H1 (cell line): ENCODE measurements around the gene FBXW2. TPM values are rescaled to one million over a fixed set of nuclear protein-coding genes. Genes with fewer than 3 reads are reported as not detected.

ENCODE experiments used
- CTCF ChIA-PET: fragments of 300-600 bp; sonication (Branson Sonifier 250); formaldehyde crosslinking; loops from one replicate; lab custom pipeline; 2021; ENCODE audit not compliant: partially characterized antibody; lab: Charles Lee
- POLR2A ChIA-PET: fragments of 300-600 bp; sonication (Branson Sonifier 250); formaldehyde crosslinking; loops from one replicate; lab custom pipeline; 2021; ENCODE audit warnings: inconsistent platforms; ENCODE audit not compliant: partially characterized antibody; lab: Charles Lee
- DNase-seq, 2 experiments: peaks; one replicate each; pipeline versions ENCODE4 v3.0.0 to v3.0.0-alpha.2; 2010 to 2022; ENCODE audit warnings: low spot score in 2 of 2, low read depth in 1 of 2, mixed read lengths in 1 of 2
- FAIRE-seq: peaks from 2 replicates; lab custom pipeline; 2011; peaks lifted over from hg19 to GRCh38; lab: Jason Lieb, UNC
- H2AFZ ChIP-seq: 2 replicates; pipeline ENCODE4 v1.8.1; 2012; ENCODE audit warnings: low read length, inconsistent platforms
- H2AK5ac ChIP-seq: 2 replicates; pipeline ENCODE4 v1.6.1; 2013; ENCODE audit warnings: low read depth, low read length
- H2BK120ac ChIP-seq: replicated peaks from 2 replicates; pipeline ENCODE3; 2013; ENCODE audit warnings: low read depth, low read length, inconsistent platforms
- H2BK12ac ChIP-seq: 2 replicates; pipeline ENCODE4 v1.6.1; 2013; ENCODE audit warnings: low read depth, low read length
- H2BK15ac ChIP-seq: 2 replicates; pipeline ENCODE4 v1.6.1; 2013; ENCODE audit warnings: low read length
- H2BK20ac ChIP-seq: 2 replicates; pipeline ENCODE4 v1.6.1; 2013; ENCODE audit warnings: low read length
- H2BK5ac ChIP-seq: 2 replicates; pipeline ENCODE4 v1.6.1; 2013; ENCODE audit warnings: low read depth, low read length
- H3K14ac ChIP-seq: 2 replicates; pipeline ENCODE4 v1.6.1; 2013; ENCODE audit warnings: inconsistent platforms; ENCODE audit not compliant: insufficient read length
- H3K18ac ChIP-seq: 2 replicates; pipeline ENCODE4 v1.6.1; 2013; ENCODE audit warnings: low read length; ENCODE audit errors: extremely low read depth
- H3K23ac ChIP-seq: 2 replicates; pipeline ENCODE4 v1.6.1; 2013; ENCODE audit warnings: inconsistent platforms; ENCODE audit not compliant: insufficient read length
- H3K23me2 ChIP-seq: 2 replicates; pipeline ENCODE4 v1.6.1; 2013; ENCODE audit warnings: low read depth, low read length
- H3K27ac ChIP-seq: 2 replicates; pipeline ENCODE4 v1.6.1; 2011; ENCODE audit warnings: low read depth, low read length, inconsistent platforms
- H3K27me3 ChIP-seq, 4 experiments: replicated peaks in 1 of 4; 1 replicate in 1 of 4; 2 replicates in 3 of 4; pipeline versions ENCODE4 v1.6.1 to v1.8.1; 2011 to 2013; ENCODE audit warnings: low read length in 3 of 4, mild to moderate bottlenecking in 3 of 4, inconsistent platforms in 2 of 4, mixed read lengths in 2 of 4, moderate library complexity in 1 of 4; ENCODE audit not compliant: control insufficient read depth in 3 of 4, insufficient read depth in 3 of 4; ENCODE audit errors: extremely low read depth in 1 of 4
- H3K36me3 ChIP-seq, 4 experiments: 2 replicates each; pipeline versions ENCODE4 v1.6.1 to v1.8.1; 2011 to 2013; ENCODE audit warnings: mild to moderate bottlenecking in 4 of 4, low read length in 3 of 4, moderate library complexity in 2 of 4, control low read depth in 1 of 4, inconsistent platforms in 1 of 4; ENCODE audit not compliant: insufficient read depth in 4 of 4, control insufficient read depth in 2 of 4
- H3K4ac ChIP-seq: replicated peaks from 2 replicates; pipeline ENCODE3; 2013; ENCODE audit warnings: low read length, low read depth, mixed read lengths, inconsistent platforms; ENCODE audit not compliant: insufficient read length
- H3K4me1 ChIP-seq, 4 experiments: replicated peaks in 1 of 4; 1 replicate in 1 of 4; 2 replicates in 3 of 4; pipeline versions ENCODE4 v1.6.1 to v1.8.1; 2011 to 2013; ENCODE audit warnings: low read length in 3 of 4, inconsistent platforms in 2 of 4, mixed read lengths in 1 of 4; ENCODE audit not compliant: insufficient read depth in 4 of 4, control insufficient read depth in 3 of 4
- H3K4me2 ChIP-seq, 2 experiments: 2 replicates each; pipeline versions ENCODE4 v1.6.1 to v1.8.1; 2011 to 2013; ENCODE audit warnings: low read depth in 2 of 2, low read length in 2 of 2, control low read depth in 1 of 2, inconsistent platforms in 1 of 2, mild to moderate bottlenecking in 1 of 2; ENCODE audit not compliant: insufficient read depth in 1 of 2
- H3K4me3 ChIP-seq, 4 experiments: fragments of 200-600, 300-600 bp in 1 of 4; sonication (generic), shearing (Covaris generic), sonication (Bioruptor Twin) in 1 of 4; 2 replicates each; pipeline versions ENCODE4 v1.5.1 to v1.8.1; 2011 to 2016; ENCODE audit warnings: low read length in 4 of 4, low read depth in 3 of 4, control low read depth in 2 of 4, inconsistent platforms in 2 of 4, mild to moderate bottlenecking in 2 of 4, mixed read lengths in 1 of 4, moderate library complexity in 1 of 4; ENCODE audit not compliant: insufficient read depth in 2 of 4; ENCODE audit errors: extremely low read depth in 1 of 4
- H3K56ac ChIP-seq: replicated peaks from 2 replicates; pipeline ENCODE3; 2013; ENCODE audit warnings: low read depth, mild to moderate bottlenecking, mixed read lengths, low read length, inconsistent platforms; ENCODE audit not compliant: insufficient read length
- H3K79me1 ChIP-seq: 2 replicates; pipeline ENCODE4 v1.6.1; 2013; ENCODE audit warnings: low read depth, low read length, control low read depth
- H3K79me2 ChIP-seq, 2 experiments: 2 replicates each; pipeline versions ENCODE4 v1.6.1 to v1.8.1; 2012 to 2013; ENCODE audit warnings: low read length in 2 of 2, mild to moderate bottlenecking in 2 of 2, inconsistent platforms in 1 of 2; ENCODE audit not compliant: insufficient read depth in 2 of 2, control insufficient read depth in 1 of 2
- H3K9ac ChIP-seq, 4 experiments: replicated peaks in 1 of 4; 1 replicate in 1 of 4; 2 replicates in 3 of 4; pipeline versions ENCODE4 v1.6.1 to v1.8.1; 2011 to 2013; ENCODE audit warnings: low read depth in 3 of 4, low read length in 3 of 4, control low read depth in 2 of 4, mild to moderate bottlenecking in 2 of 4, moderate library complexity in 2 of 4, inconsistent platforms in 1 of 4; ENCODE audit errors: extremely low read depth in 1 of 4
- H3K9me3 ChIP-seq, 2 experiments: 2 replicates each; pipeline versions ENCODE4 v1.6.1 to v1.8.1; 2012 to 2013; ENCODE audit warnings: mild to moderate bottlenecking in 2 of 2, moderate library complexity in 2 of 2, control low read depth in 1 of 2, inconsistent platforms in 1 of 2, low read depth in 1 of 2, low read length in 1 of 2, mixed read lengths in 1 of 2; ENCODE audit not compliant: insufficient read depth in 2 of 2
- H4K20me1 ChIP-seq, 2 experiments: replicated peaks in 1 of 2; 2 replicates each; pipeline versions ENCODE3 to v1.8.1; 2011 to 2013; ENCODE audit warnings: inconsistent platforms in 2 of 2, low read length in 2 of 2, mild to moderate bottlenecking in 1 of 2; ENCODE audit not compliant: insufficient read depth in 2 of 2, control insufficient read depth in 1 of 2
- H4K5ac ChIP-seq: 2 replicates; pipeline ENCODE4 v1.6.1; 2013; ENCODE audit warnings: low read length, low read depth, mixed read lengths, inconsistent platforms; ENCODE audit not compliant: insufficient read length
- H4K8ac ChIP-seq: 2 replicates; pipeline ENCODE4 v1.8.0; 2013; ENCODE audit warnings: mild to moderate bottlenecking, moderate library complexity, low read length, inconsistent platforms; ENCODE audit not compliant: insufficient read depth; ENCODE audit errors: extremely low read depth
- H4K91ac ChIP-seq: replicated peaks from 2 replicates; pipeline ENCODE3; 2013; ENCODE audit warnings: low read length, mixed read lengths, inconsistent platforms; ENCODE audit not compliant: insufficient read length
- ASH2L ChIP-seq: fragments of 200-600, 300-600 bp; sonication (generic); IDR thresholded peaks from one replicate; pipeline ENCODE4 v1.7.1; 2017; ENCODE audit warnings: low read length
- ATF3 ChIP-seq: IDR thresholded peaks from 2 replicates; pipeline ENCODE4 v1.6.1; 2011; ENCODE audit warnings: low read depth, mild to moderate bottlenecking, low read length; ENCODE audit not compliant: insufficient read depth
- BRCA1 ChIP-seq: IDR thresholded peaks from 2 replicates; pipeline ENCODE4 v1.6.1; 2012; ENCODE audit warnings: low read depth, low read length, improper control_type of control experiment
- CBX8 ChIP-seq: fragments of 300-800, 300-1000 bp; sonication (generic); IDR thresholded peaks from 2 replicates; pipeline ENCODE4 v1.7.1; 2016; ENCODE audit warnings: low read depth, low read length, borderline replicate concordance
- EZH2 ChIP-seq: fragments of 200-600 bp; sonication (generic); IDR thresholded peaks from 2 replicates; pipeline ENCODE4 v1.7.1; 2012; ENCODE audit warnings: low read depth, mild to moderate bottlenecking, moderate library complexity, low read length, inconsistent platforms; ENCODE audit not compliant: severe bottlenecking
- KDM4A ChIP-seq: IDR thresholded peaks from one replicate; pipeline ENCODE4 v1.7.1; 2012; ENCODE audit warnings: low read depth, mild to moderate bottlenecking, moderate library complexity, low read length, inconsistent platforms; ENCODE audit not compliant: severe bottlenecking
- MAX ChIP-seq: IDR thresholded peaks from 2 replicates; pipeline ENCODE4 v1.6.1; 2012; ENCODE audit warnings: inconsistent platforms
- NRF1 ChIP-seq: IDR thresholded peaks from 2 replicates; pipeline ENCODE4 v1.6.1; 2011; ENCODE audit warnings: mild to moderate bottlenecking, low read depth, low read length, improper control_type of control experiment
- RAD21 ChIP-seq, 2 experiments: IDR thresholded peaks in 1 of 2; conservative IDR thresholded peaks in 1 of 2; 2 replicates each; pipeline ENCODE4 v1.6.1; 2011; ENCODE audit warnings: low read depth in 2 of 2, low read length in 2 of 2, improper control_type of control experiment in 1 of 2, inconsistent platforms in 1 of 2, mild to moderate bottlenecking in 1 of 2, moderate library complexity in 1 of 2
- WGBS, 2 experiments: shearing (Covaris generic) in 1 of 2; methylation state at CpG; one replicate each; pipeline versions ENCODE4 v1.1.6 to v1.1.7; 2013 to 2015; ENCODE audit warnings: low lambda C conversion rate in 2 of 2, mixed read lengths in 2 of 2, inconsistent platforms in 1 of 2, low coverage in 1 of 2, missing lambda C conversion rate in 1 of 2; ENCODE audit not compliant: insufficient replicate concordance in 2 of 2, insufficient coverage in 1 of 2, insufficient read length in 1 of 2; ENCODE audit errors: extremely low coverage in 1 of 2, missing lambda C conversion rate in 1 of 2; 5-methylcytosine and 5-hydroxymethylcytosine counted together
- polyA plus RNA-seq, 7 experiments: library from polyadenylated mRNA; depleted of rRNA in 3 of 7; stranded (reverse) in 5 of 7; unstranded in 2 of 7; fragments of >200 nt in 5 of 7; fragments of 200-250 nt in 2 of 7; gene quantifications; 1 replicate in 5 of 7; 2 replicates in 1 of 7; 4 replicates in 1 of 7; pipeline versions ENCODE4 v1.2.1 to v1.2.3, GENCODE V29; 2011 to 2013; ENCODE audit warnings: missing spikeins in 2 of 7, mixed read lengths in 2 of 7
- total RNA-seq: library from RNA; stranded (reverse); fragmentation: NEBNext Ultra II Directional; extraction: Animal tissue kit (Norgen Biotek cat#: 25700); gene quantifications from 2 replicates; pipeline ENCODE4 v1.2.1, GENCODE V29; 2021

Gene FBXW2
- total and polyA plus RNA-seq, 2 of the 8 experiments (the other 6 are each of a cell fraction or from before 2014, with no cell fraction given), result 19.2 to 65.3 TPM

GRCh38 chr9:120734607-120735410 lies 58.4 kb downstream of the FBXW2 start:
- H3K14ac ChIP-seq, result no peak overlapping the region
- no peak overlapping the region for H3K23ac ChIP-seq
- H2BK15ac ChIP-seq, result no peak overlapping the region
- no peak overlapping the region for H3K27ac ChIP-seq
- no peaks in the 10 kb centered on the region for H3K36me3 ChIP-seq
- H4K91ac ChIP-seq, result no peak overlapping the region
- no peak overlapping the region for H2AK5ac ChIP-seq
- H2BK20ac ChIP-seq, result no peak overlapping the region
- H3K4ac ChIP-seq, result no peak overlapping the region
- H2BK12ac ChIP-seq, result no peak overlapping the region
- H3K18ac ChIP-seq, result no peak overlapping the region
- H2BK5ac ChIP-seq, result no peak overlapping the region
- H3K23me2 ChIP-seq, result no peaks in the 10 kb centered on the region
- no peak overlapping the region for H3K9ac ChIP-seq
- WGBS, 2 experiments, result 88% methylated on average over 2 of the region's 2 CpGs; no CpG with 5 or more reads in 1 of the 2 experiments
- no peaks in the 10 kb centered on the region for H3K9me3 ChIP-seq
- DNase-seq (no peak), FAIRE-seq (no peak)
- no peaks in the 10 kb centered on the region for H3K79me1 ChIP-seq
- H4K5ac ChIP-seq, result no peak overlapping the region
- no peaks in the 10 kb centered on the region for H3K27me3 ChIP-seq
- H3K79me2 ChIP-seq, result no peaks in the 10 kb centered on the region
- H3K4me3 ChIP-seq, result no peak overlapping the region
- no peak overlapping the region for H4K8ac ChIP-seq
- CTCF ChIA-PET, result interaction anchor here (0.6 to 2.1 kb wide), 5 partner anchors 14 to 337 kb away, joined by 3 to 5 read pairs (median 3); no protein-coding TSS in a partner anchor
- peaks cover 0 to 6% (median 0%) of the 10 kb centered on the region in 4 experiments; a peak in 3 of 7 replicates for H3K4me1 ChIP-seq
- no peak overlapping the region for H2AFZ ChIP-seq
- no peak overlapping the region for H3K4me2 ChIP-seq
- no peaks in the 10 kb centered on the region for H4K20me1 ChIP-seq
- POLR2A ChIA-PET, result interaction anchor here (2.4 kb wide), 1 partner anchor 20 kb away, joined by 7 read pairs; the partner anchor contains the start of gene MEGF9
- no peak overlapping the region for H2BK120ac ChIP-seq
- no peak overlapping the region for H3K56ac ChIP-seq
- TF ChIP-seq EZH2 (no peak), RAD21 (IDR thresholded peaks at IDR 0.05 in 1 of 2, conservative IDR thresholded peaks at IDR 0.05 in 1 of 2; ENCODE audit: low read depth in 2 of 2, low read length in 2 of 2) (no peak), ATF3 (no peak), BRCA1 (no peak), MAX (no peak), NRF1 (no peak), CBX8 (no peak), KDM4A (no peak), ASH2L (no peak)
